Natural killer cell (primary cell): ENCODE data around the gene ASB1. TPM values are rescaled to one million over a fixed set of nuclear protein-coding genes. Genes with fewer than 3 reads are reported as not detected.

Experiments
- ATAC-seq, 3 donors: fragments of 150-1000 bp in 2 of 3; fragments of 200-7000 bp in 1 of 3; cut with Tn5 transposase; 1 replicate in 1 of 3; 2 replicates in 2 of 3; pipeline ENCODE4 v1.10.0; 2021; ENCODE audit warnings: mild to moderate bottlenecking in 2 of 3, moderate library complexity in 2 of 3
- DNase-seq, 2 donors: peaks; one replicate each; pipeline versions ENCODE4 v3.0.0 to v3.0.0-alpha.2; 2013 to 2021; ENCODE audit warnings: mixed read lengths in 1 of 2
- H3K27ac ChIP-seq: one replicate; pipeline ENCODE4 v1.5.1; 2013; ENCODE audit warnings: mild to moderate bottlenecking, low read length
- H3K27me3 ChIP-seq: one replicate; pipeline ENCODE4 v1.6.1; 2013; ENCODE audit warnings: low read length; ENCODE audit not compliant: control insufficient read depth, insufficient read depth
- H3K36me3 ChIP-seq: one replicate; pipeline ENCODE4 v1.6.1; 2013; ENCODE audit warnings: low read length; ENCODE audit not compliant: control insufficient read depth, insufficient read depth
- H3K4me1 ChIP-seq: one replicate; pipeline ENCODE4 v1.6.1; 2013; ENCODE audit warnings: low read length; ENCODE audit not compliant: control insufficient read depth, insufficient read depth
- H3K4me3 ChIP-seq: one replicate; pipeline ENCODE4 v1.5.1; 2013; ENCODE audit warnings: low read length
- H3K9me3 ChIP-seq: one replicate; pipeline ENCODE4 v1.6.1; 2013; ENCODE audit warnings: low read length; ENCODE audit not compliant: control insufficient read depth, insufficient read depth
- H3K27ac Mint-ChIP-seq, 2 donors: one replicate each; pipeline ENCODE4 v1.8.0; 2022; ENCODE audit warnings: mild to moderate bottlenecking in 2 of 2, mixed read lengths in 2 of 2, moderate library complexity in 1 of 2
- H3K27me3 Mint-ChIP-seq, 2 donors: one replicate each; pipeline ENCODE4 v1.8.0; 2022; ENCODE audit warnings: low read depth in 2 of 2, mixed read lengths in 2 of 2
- H3K36me3 Mint-ChIP-seq: one replicate; pipeline ENCODE4 v1.8.0; 2022; ENCODE audit warnings: mixed read lengths
- H3K4me1 Mint-ChIP-seq, 2 donors: one replicate each; pipeline ENCODE4 v1.8.0; 2022; ENCODE audit warnings: mixed read lengths in 2 of 2
- H3K4me3 Mint-ChIP-seq: one replicate; pipeline ENCODE4 v1.8.0; 2022; ENCODE audit warnings: mild to moderate bottlenecking, moderate library complexity, mixed read lengths
- H3K9me3 Mint-ChIP-seq, 2 donors: one replicate each; pipeline ENCODE4 v1.8.0; 2022; ENCODE audit warnings: mixed read lengths in 2 of 2
- WGBS: methylation state at CpG from one replicate; pipeline ENCODE4 v1.1.7; 2013; ENCODE audit warnings: missing lambda C conversion rate; ENCODE audit not compliant: insufficient coverage; 5-methylcytosine and 5-hydroxymethylcytosine counted together
- intact Hi-C: fragments of 100-400 bp; cut with micrococcal nuclease; formaldehyde crosslinking; loops from one replicate; pipeline ENCODE4 v1.14.2; 2022
- total RNA-seq, 4 donors: library from RNA; stranded (reverse); fragments of 120-200 nt in 1 of 4; gene quantifications; one replicate each; pipeline versions ENCODE4 v1.2.3 to v1.2.4, GENCODE V29; 2013 to 2022
- TF ChIP-seq, protein P1 (sequence below): fragments of 200-600 bp; IDR thresholded peaks from one replicate; pipeline ENCODE4 v1.8.0; 2022; ENCODE audit warnings: antibody characterized with exemption

The ASB1 gene
- total RNA-seq, 3 donors from 2014 or later (not counting 1 experiment from before 2014, with no cell fraction given) = 38.3 to 47.5 (median 38.9) TPM

DNA sequence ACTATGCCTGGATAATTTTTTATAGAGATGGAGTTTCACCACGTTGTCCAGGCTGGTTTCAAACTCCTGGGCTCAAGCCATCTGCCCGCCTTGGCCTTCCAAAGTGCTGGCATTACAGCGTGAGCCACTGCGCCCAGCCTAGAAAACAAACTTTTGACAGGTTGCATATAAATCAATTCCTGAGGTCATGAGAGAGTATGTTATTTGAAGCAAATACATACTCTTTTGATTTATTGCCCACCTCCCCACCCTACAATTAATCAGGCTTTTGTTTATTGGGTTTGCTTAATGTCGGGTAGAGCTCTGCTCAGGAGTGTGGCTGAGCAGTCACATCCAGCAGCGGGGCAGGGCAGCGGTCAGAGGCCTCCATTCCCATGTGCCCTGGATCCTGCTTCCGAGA, 37.9 kb upstream of the ASB1 start:
- Mint-ChIP-seq H3K4me3 (no peak overlapping the region), H3K9me3 (no peaks in the 10 kb centered on the region), H3K27ac (no peak overlapping the region), H3K27me3 (no peaks in the 10 kb centered on the region), H3K4me1 (peaks cover 10 to 15% of the 10 kb centered on the region in 2 donors), H3K36me3 (no peaks in the 10 kb centered on the region)
- Histone ChIP-seq H3K27ac (no peak overlapping the region), H3K27me3 (no peaks in the 10 kb centered on the region), H3K4me1 (peaks cover 11% of the 10 kb centered on the region), H3K36me3 (no peaks in the 10 kb centered on the region), H3K9me3 (no peaks in the 10 kb centered on the region), H3K4me3 (no peak overlapping the region)
- 93% methylated on average over 8 of the region's 8 CpGs for WGBS
- DNase-seq (no peak), ATAC-seq (no peak)
- TF ChIP-seq, protein P1, sequence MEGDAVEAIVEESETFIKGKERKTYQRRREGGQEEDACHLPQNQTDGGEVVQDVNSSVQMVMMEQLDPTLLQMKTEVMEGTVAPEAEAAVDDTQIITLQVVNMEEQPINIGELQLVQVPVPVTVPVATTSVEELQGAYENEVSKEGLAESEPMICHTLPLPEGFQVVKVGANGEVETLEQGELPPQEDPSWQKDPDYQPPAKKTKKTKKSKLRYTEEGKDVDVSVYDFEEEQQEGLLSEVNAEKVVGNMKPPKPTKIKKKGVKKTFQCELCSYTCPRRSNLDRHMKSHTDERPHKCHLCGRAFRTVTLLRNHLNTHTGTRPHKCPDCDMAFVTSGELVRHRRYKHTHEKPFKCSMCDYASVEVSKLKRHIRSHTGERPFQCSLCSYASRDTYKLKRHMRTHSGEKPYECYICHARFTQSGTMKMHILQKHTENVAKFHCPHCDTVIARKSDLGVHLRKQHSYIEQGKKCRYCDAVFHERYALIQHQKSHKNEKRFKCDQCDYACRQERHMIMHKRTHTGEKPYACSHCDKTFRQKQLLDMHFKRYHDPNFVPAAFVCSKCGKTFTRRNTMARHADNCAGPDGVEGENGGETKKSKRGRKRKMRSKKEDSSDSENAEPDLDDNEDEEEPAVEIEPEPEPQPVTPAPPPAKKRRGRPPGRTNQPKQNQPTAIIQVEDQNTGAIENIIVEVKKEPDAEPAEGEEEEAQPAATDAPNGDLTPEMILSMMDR = no peak
- intact Hi-C loops = no loop called here

DNA sequence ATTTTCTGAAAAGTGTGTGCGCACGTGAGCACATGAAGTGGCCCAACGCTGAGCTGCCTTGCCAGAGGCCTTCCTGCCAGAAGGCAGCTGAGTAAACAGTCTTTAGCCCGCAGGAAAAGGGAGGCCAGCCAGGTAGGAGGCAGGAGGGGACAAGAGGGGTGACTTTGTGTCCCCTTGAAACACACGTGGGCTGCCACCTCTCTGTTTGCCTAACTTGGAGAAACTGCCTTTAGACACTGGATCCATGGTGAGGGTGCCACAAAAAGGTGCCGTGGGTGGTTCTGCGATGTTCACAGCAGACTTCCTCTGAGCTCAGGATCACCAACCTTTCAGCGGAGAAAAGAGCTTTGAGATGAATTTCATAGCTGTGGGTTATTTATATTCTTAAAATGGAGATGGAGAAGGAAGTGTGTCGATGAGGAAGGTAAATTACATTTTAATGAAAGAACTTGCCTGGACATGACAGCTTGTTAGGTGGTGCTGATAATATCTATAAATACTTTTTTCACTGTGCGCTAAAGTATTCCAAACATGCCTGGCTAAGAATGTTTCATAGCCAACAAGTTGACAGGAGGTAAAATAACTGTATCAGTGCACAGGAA, 36.6 kb upstream of the ASB1 start:
- Mint-ChIP-seq H3K4me3 (no peak overlapping the region), H3K36me3 (no peaks in the 10 kb centered on the region), H3K27ac (no peak overlapping the region), H3K4me1 (peaks cover 10% of the 10 kb centered on the region in 2 donors), H3K9me3 (no peaks in the 10 kb centered on the region), H3K27me3 (no peaks in the 10 kb centered on the region)
- intact Hi-C loops = no loop called here
- no peak for ATAC-seq
- H3K27ac ChIP-seq = no peak overlapping the region
- DNase-seq = no peak
- no peaks in the 10 kb centered on the region for H3K36me3 ChIP-seq
- WGBS = 54% methylated on average over 9 of the region's 10 CpGs
- no peaks in the 10 kb centered on the region for H3K9me3 ChIP-seq
- TF ChIP-seq, protein P1 = no peak
- H3K4me3 ChIP-seq = no peak overlapping the region
- H3K4me1 ChIP-seq = peaks cover 11% of the 10 kb centered on the region
- H3K27me3 ChIP-seq = no peaks in the 10 kb centered on the region

DNA sequence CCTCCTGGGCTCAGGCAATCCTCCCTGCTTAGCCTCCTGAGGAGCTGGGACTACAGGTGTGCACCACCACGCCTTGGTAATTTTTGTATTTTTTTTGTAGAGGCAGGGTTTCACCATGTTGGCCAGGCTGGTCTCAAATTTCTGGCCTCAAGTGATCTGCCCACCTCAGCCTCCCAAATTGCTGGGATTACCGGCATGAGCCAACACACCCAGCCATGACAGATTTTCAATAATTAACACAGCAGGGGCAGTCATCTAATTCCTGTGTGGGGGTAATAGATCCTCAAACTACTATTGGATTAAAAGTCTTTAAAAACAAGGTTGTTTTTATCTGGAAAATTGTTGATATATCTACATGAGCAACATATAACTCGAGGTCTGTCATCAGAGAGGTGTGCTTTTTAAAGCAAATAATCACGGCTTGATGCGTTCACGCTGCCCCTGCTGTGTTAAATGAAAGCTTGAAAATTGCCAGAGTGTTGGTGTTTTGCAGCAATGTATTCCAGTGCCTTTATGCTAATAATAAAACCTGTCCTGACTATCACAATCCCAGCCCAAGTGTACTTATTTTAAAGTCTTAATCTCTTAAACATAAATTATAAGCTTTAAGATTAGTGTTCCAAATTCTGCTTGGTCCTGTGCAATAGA, 35.6 kb upstream of the ASB1 start:
- Mint-ChIP-seq H3K4me1 (peaks cover 10% of the 10 kb centered on the region in 2 donors), H3K4me3 (no peak overlapping the region), H3K27me3 (no peaks in the 10 kb centered on the region), H3K27ac (no peak overlapping the region), H3K36me3 (no peaks in the 10 kb centered on the region), H3K9me3 (no peaks in the 10 kb centered on the region)
- Histone ChIP-seq H3K9me3 (no peaks in the 10 kb centered on the region), H3K27ac (no peak overlapping the region), H3K4me1 (peaks cover 11% of the 10 kb centered on the region), H3K36me3 (no peaks in the 10 kb centered on the region), H3K4me3 (no peak overlapping the region), H3K27me3 (no peaks in the 10 kb centered on the region)
- DNase-seq (no peak), ATAC-seq (no peak)
- WGBS = 92% methylated on average over 5 of the region's 6 CpGs
- intact Hi-C loops = no loop called here
- TF ChIP-seq, protein P1 = no peak
